Right forelimb (tissue), 1 donor: ENCODE data around the gene SERPINE3.

ENCODE experiments used
- DNase-seq: peaks from one replicate; pipeline ENCODE4 v3.0.0-alpha.2; 2018

The SERPINE3 gene

GRCh38 chr13:51329606-51330005 is 9.9 kb upstream of the SERPINE3 start:
- no peak for DNase-seq

GRCh38 chr13:51330791-51331190 is 8.7 kb upstream of the SERPINE3 start:
- DNase-seq: no peak

- no peak for DNase-seq
These were observed 8.1 kb upstream of the SERPINE3 start for GRCh38 chr13:51331354-51331861.

- DNase-seq: no peak
These were observed 6.7 kb upstream of the SERPINE3 start for GRCh38 chr13:51332566-51333361.

GRCh38 chr13:51333421-51333820 is 6.1 kb upstream of the SERPINE3 start:
- DNase-seq: no peak

- no peak for DNase-seq
These were observed 5.7 kb upstream of the SERPINE3 start for GRCh38 chr13:51333826-51334225.

- no peak for DNase-seq
These were observed 2.7 kb upstream of the SERPINE3 start for GRCh38 chr13:51336746-51337145.

GRCh38 chr13:51339952-51340732 is 651 bp downstream of the SERPINE3 start:
- DNase-seq: no peak

- DNase-seq: no peak
These were observed 1.7 kb downstream of the SERPINE3 start for GRCh38 chr13:51341232-51341631.

- no peak for DNase-seq
These were observed 2.3 kb downstream of the SERPINE3 start for GRCh38 chr13:51341791-51342190.

GRCh38 chr13:51342706-51343105 is 3.2 kb downstream of the SERPINE3 start:
- no peak for DNase-seq

- no peak for DNase-seq
These were observed 4.0 kb downstream of the SERPINE3 start for GRCh38 chr13:51343475-51343874.

- DNase-seq: no peak
These were observed 6.9 kb downstream of the SERPINE3 start for GRCh38 chr13:51346397-51346796.

- DNase-seq: no peak
These were observed 7.6 kb downstream of the SERPINE3 start for GRCh38 chr13:51347099-51347498.

GRCh38 chr13:51348069-51348967 is 8.8 kb downstream of the SERPINE3 start:
- no peak for DNase-seq

GRCh38 chr13:51349016-51349415 is 9.5 kb downstream of the SERPINE3 start:
- no peak for DNase-seq

GRCh38 chr13:51355217-51355616 is 15.7 kb downstream of the SERPINE3 start:
- DNase-seq: no peak

GRCh38 chr13:51357928-51358595 is 18.6 kb downstream of the SERPINE3 start:
- no peak for DNase-seq

- no peak for DNase-seq
These were observed 19.9 kb downstream of the SERPINE3 start for GRCh38 chr13:51359352-51359751.

- no peak for DNase-seq
These were observed 21.0 kb downstream of the SERPINE3 start for GRCh38 chr13:51360489-51360888.

- no peak for DNase-seq
These were observed 21.6 kb downstream of the SERPINE3 start for GRCh38 chr13:51361106-51361505.

GRCh38 chr13:51363625-51364024 is 24.1 kb downstream of the SERPINE3 start:
- DNase-seq: no peak
